Retina (tissue), 1 donor: ENCODE results near the gene MAVS.
"Not testable (repeated sequence)": the region's sequence is repeated elsewhere in the genome, so short reads cannot be mapped to it uniquely, and the experiment has no call there.

Source experiments
- DNase-seq: peaks from one replicate; pipeline ENCODE4 v3.0.0-alpha.2; 2016

MAVS gene

DNA sequence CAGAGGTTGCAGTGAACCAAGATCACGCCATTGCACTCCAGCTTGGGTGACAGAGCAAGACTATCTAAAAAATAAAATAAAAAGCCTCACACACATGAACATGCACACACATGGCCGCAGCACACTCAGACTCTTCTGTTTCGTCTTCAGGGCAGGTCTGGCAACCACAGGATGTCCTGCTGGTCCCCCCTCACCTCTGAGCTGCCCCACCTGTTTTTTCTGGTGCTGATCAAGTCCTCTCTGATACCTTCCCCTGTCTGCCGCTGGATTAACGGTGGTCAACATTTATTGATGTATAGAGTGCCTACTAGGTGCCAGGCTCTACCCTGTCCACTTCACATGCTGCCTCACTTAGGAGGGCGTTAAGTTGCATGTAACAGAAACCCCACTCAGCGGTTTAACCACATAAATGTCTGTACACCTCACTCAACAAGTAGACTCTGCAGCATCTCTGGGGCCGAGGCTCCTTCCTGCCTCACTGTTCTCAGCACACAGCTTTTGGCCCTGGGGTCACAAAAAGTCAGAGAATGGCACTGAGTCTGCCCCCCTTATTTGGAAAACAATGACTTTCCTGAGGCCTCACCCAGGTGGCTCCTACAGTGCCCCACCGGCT is 30.8 kb upstream of the MAVS start:
- DNase-seq, result no peak

GRCh38 chr20:3818155-3819151 is 28.2 kb upstream of the MAVS start:
- DNase-seq, result peak; percentile 73

- no peak for DNase-seq
Observed at GRCh38 chr20:3819411-3820047, 27.1 kb upstream of the MAVS start.

- DNase-seq, result peak; percentile 100
Observed at GRCh38 chr20:3820048-3820900, 26.4 kb upstream of the MAVS start, which contains the start of gene AP5S1. AP5S1 (plus strand) TSS chr20:3820547; CDS start chr20:3822118, 1,571 bp downstream.

- DNase-seq, result no peak
Observed at GRCh38 chr20:3820901-3821727, 25.5 kb upstream of the MAVS start.

DNA sequence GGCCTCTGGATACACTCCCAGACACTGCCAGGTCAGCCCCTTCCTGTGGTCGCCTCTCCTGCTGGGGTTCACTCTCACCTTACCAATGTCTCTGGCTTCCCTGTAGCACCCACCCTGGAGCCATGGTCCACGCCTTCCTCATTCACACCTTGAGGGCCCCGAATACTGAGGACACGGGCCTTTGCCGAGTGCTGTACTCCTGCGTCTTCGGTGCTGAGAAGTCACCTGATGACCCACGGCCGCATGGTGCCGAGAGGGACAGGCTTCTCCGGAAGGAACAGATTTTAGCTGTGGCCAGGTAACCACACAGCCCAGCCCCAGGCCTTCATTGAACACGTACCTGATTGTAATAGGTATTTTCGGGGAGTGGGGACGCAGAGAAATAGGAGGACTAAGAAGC is 24.6 kb upstream of the MAVS start:
- DNase-seq, result no peak

- DNase-seq, result no peak
Observed at GRCh38 chr20:3823881-3824280, 22.8 kb upstream of the MAVS start.

DNA sequence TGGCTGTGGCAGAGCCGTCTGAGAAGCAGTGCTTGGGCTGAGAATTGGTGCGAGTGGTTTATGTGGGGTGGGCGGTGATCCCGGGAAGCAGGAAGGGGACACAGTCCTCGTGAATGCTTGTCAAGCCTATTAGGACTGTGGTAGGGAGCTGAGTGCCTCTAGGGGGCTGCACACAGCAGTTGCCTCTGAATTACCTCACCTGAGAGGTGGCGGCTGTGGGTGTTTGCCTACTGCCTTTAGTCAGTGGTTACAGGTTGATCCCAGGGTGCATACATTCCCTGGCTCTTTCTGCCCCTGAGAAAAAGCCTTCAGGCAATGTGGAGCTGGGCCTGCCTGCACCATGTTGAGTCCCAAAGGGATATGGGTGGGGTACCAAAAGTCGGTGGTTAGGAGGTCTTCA is 21.1 kb upstream of the MAVS start:
- DNase-seq, result no peak

GRCh38 chr20:3826420-3826819 is 20.2 kb upstream of the MAVS start:
- no peak for DNase-seq

DNA sequence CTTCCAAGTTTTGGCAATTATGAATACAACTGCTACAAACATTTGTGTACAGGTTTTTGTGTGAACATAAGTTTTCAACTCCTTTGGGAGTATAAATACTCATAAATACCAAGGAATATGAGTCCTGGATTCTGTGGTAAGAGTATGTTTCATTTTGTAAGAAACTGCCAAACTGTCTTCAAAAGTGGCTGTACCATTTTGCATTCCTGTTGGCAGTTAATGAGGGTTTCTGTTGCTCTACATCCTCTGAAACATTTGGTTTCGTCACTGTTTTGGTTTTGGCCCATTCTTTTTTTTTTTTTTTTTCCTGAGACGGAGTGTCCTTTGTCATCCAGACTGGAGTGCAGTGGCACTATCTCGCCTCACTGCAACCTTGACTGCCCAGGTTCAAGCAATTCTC is 17.8 kb upstream of the MAVS start:
- no peak for DNase-seq

DNA sequence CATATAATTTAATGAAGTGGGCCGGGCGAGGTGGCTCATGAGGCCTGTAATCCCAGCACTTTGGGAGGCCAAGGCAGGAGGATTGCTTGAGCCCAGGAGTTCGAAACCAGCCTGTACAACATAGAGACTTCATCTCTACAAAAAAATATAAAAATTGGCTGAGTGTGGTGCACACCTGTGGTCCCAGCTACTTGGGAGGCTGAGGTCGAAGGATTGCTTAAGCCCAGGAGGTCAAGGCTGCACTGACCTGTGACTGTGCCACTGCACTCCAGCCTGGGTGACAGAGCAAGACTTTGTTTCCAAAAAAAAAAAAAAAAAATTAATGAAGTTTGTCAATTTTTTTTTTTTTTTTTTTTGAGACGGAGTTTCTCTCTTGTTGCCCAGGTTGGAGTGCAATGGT is 16.7 kb upstream of the MAVS start:
- DNase-seq, result not testable (repeated sequence)

DNA sequence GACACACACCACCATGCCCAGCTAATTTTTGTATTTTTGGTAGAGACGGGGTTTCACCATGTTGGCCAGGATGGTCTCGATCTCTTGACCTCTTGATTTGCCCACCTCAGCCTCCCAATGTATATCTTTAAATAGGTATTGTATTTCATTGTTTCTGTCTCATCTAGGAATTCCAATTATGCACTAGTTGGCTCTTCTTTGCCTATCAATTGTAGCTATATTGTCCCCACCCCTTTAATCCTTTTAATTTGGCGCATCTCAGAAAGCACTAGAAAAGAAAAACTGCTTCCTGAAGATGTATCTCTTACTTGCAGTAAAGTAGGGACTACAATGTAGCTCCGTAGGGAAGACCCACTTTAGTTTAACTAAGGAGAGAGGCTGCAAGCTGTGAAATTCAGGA is 10.5 kb upstream of the MAVS start:
- no peak for DNase-seq

DNA sequence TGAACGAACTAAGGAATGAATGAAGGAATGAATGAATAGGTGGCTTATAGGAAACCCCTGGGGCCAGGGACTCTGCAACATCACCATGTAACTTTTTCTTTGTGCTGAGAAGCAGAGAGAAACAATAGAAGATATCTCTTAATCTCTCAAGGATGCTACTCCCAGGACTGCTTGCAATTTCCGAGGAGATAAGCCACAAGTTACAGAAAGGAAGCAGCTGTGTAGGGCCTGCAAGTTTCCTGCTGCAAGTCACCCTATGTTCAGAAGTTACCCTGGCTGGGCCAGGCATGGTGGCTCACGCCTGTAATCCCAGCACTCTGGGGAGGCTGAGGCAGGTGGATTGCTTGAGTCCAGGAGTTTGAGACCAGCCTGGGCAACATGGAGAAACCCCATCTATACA is 7.3 kb upstream of the MAVS start:
- DNase-seq, result no peak

DNA sequence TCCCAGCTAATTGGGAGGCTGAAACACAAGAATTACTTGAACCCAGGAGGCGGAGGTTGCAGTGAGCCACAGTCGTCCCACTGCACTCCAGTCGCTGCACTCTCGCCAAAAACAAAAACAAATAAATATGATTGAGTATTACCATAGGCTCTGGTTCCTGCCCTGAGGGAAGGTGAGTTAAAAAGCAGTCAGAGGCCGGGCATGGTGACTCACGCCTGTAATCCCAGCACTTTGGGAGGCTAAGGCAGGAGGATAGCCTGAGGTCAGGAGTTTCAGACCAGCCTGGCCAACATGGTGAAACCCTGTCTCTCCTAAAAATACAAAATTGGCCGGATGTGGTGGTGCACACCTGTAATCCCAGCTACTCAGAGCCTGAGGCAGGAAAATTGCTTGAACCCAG is 6.4 kb upstream of the MAVS start:
- not testable (repeated sequence) for DNase-seq

- no peak for DNase-seq
Observed at GRCh38 chr20:3842348-3842930, 4.2 kb upstream of the MAVS start.

GRCh38 chr20:3843490-3843889 is 3.1 kb upstream of the MAVS start:
- DNase-seq, result no peak

DNA sequence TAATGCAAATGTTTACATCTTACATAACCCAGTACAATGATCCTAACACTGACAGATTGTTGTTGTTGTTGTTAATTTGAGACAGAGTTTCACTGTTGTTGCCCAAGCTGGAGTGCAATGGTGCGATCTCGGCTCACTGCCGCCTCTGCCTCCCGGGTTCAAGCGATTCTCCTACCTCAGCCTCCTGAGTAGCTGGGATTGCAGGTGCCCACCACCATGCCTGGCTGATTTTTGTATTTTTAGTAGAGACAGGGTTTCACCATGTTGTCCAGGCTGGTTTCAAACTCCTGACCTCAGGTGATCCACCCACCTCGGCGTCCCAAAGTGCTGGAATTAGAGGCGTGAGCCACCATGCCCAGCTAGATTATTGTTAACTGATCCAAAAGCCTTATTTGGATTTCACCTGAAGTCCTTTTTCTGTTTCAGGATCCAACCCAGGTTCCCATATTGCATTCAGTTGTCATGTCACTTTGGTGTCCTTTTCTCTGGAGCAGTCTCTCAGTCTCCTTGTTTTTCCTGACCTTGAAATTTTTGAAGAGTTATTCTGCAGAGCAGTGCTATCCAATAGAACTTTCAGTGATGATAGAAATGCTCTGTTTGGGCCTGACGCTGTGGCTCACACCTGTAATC is 2.5 kb upstream of the MAVS start:
- not testable (repeated sequence) for DNase-seq

GRCh38 chr20:3846378-3846739 is 275 bp upstream of the MAVS start:
- DNase-seq, result no peak

- DNase-seq, result no peak
Observed at GRCh38 chr20:3847429-3847940, 851 bp downstream of the MAVS start.

- no peak for DNase-seq
Observed at GRCh38 chr20:3848565-3848964, 1.9 kb downstream of the MAVS start.

DNA sequence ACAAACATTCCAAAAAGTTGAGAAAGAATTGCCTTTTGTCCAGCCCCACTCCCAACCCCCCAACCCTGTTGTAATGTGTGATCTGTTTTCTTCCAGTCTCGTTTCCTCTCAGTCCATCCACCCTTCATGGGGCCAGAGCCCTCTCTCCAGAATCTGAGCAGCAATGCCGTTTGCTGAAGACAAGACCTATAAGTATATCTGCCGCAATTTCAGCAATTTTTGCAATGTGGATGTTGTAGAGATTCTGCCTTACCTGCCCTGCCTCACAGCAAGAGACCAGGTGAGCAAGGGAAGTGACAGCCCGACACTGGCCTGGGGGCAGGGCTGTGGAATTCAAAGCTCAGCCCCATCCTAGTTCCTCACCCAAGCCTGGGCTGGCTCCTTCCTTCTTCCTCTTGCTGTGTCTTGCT is 7.8 kb downstream of the MAVS start:
- no peak for DNase-seq
